B cell (primary cell): ENCODE results near the gene ERMAP. TPM values are rescaled to one million over a fixed set of nuclear protein-coding genes. Genes with fewer than 3 reads are reported as not detected.

Source experiments
- ATAC-seq: fragments of 200-7000 bp; cut with Tn5 transposase; one replicate; pipeline ENCODE4 v1.10.0; 2021; ENCODE audit warnings: low read depth, mild to moderate bottlenecking, moderate number of reproducible peaks, moderate library complexity
- CTCF ChIA-PET: fragments of 350-600 bp; sonication (Branson Sonifier 250); formaldehyde crosslinking; loops from one replicate; lab custom pipeline; 2021; ENCODE audit warnings: antibody characterized with exemption, inconsistent platforms; lab: Charles Lee
- POLR2A ChIA-PET: fragments of 350-600 bp; sonication (Branson Sonifier 250); formaldehyde crosslinking; loops from one replicate; lab custom pipeline; 2021; ENCODE audit warnings: antibody characterized with exemption; lab: Charles Lee
- DNase-seq: peaks from one replicate; pipeline ENCODE4 v3.0.0; 2013
- H2AFZ ChIP-seq: 2 replicates; pipeline ENCODE4 v1.6.1; 2012; ENCODE audit warnings: mild to moderate bottlenecking, low read depth, low read length; ENCODE audit not compliant: insufficient read depth, poor library complexity, severe bottlenecking
- H3K27ac ChIP-seq, 2 donors: 1 replicate in 1 of 2; 2 replicates in 1 of 2; pipeline ENCODE4 v1.5.1; 2012 to 2013; ENCODE audit warnings: low read length in 2 of 2, mild to moderate bottlenecking in 2 of 2, moderate library complexity in 1 of 2
- H3K27me3 ChIP-seq, 4 experiments: fragments of 200-600 bp in 1 of 4; sonication (generic) in 1 of 4; replicated peaks in 1 of 4; 1 replicate in 2 of 4; 2 replicates in 2 of 4; pipeline versions ENCODE4 v1.6.1 to v1.7.0; 2013 to 2016; ENCODE audit warnings: low read length in 3 of 4, mild to moderate bottlenecking in 2 of 4, mixed read lengths in 1 of 4, moderate library complexity in 1 of 4; ENCODE audit not compliant: insufficient read depth in 4 of 4, control insufficient read depth in 3 of 4; ENCODE audit errors: control extremely low read depth in 1 of 4
- H3K36me3 ChIP-seq, 2 experiments: replicated peaks in 1 of 2; 1 replicate in 1 of 2; 2 replicates in 1 of 2; pipeline versions ENCODE4 v1.6.1 to v1.7.1; 2013; ENCODE audit warnings: low read length in 1 of 2; ENCODE audit not compliant: insufficient read depth in 2 of 2, control insufficient read depth in 1 of 2; ENCODE audit errors: control extremely low read depth in 1 of 2, extremely low read depth in 1 of 2
- H3K4me1 ChIP-seq, 2 donors: fragments of 200-600 bp in 1 of 2; sonication (generic) in 1 of 2; 1 replicate in 1 of 2; 2 replicates in 1 of 2; pipeline versions ENCODE4 v1.5.1 to v1.6.1; 2013 to 2017; ENCODE audit warnings: low read length in 2 of 2; ENCODE audit not compliant: control insufficient read depth in 2 of 2, insufficient read depth in 2 of 2
- H3K4me2 ChIP-seq: replicated peaks from 2 replicates; pipeline ENCODE3; 2012; ENCODE audit warnings: mild to moderate bottlenecking, low read depth, low read length; ENCODE audit not compliant: poor library complexity, severe bottlenecking
- H3K4me3 ChIP-seq, 5 experiments: fragments of 200-600 bp in 1 of 5; sonication (generic) in 1 of 5; 1 replicate in 3 of 5; 2 replicates in 2 of 5; pipeline versions ENCODE4 v1.5.1 to v1.7.0; 2011 to 2016; ENCODE audit warnings: low read length in 4 of 5, mild to moderate bottlenecking in 4 of 5, low read depth in 2 of 5, control low read depth in 1 of 5, moderate library complexity in 1 of 5; ENCODE audit not compliant: insufficient read depth in 1 of 5; ENCODE audit errors: control extremely low read depth in 1 of 5, extremely low read depth in 1 of 5
- H3K79me2 ChIP-seq: fragments of 200-600 bp; sonication (generic); one replicate; pipeline ENCODE4 v1.6.0; 2016; ENCODE audit warnings: low read length; ENCODE audit not compliant: control insufficient read depth, insufficient read depth
- H3K9ac ChIP-seq: fragments of 200-600 bp; sonication (generic); 2 replicates; pipeline ENCODE4 v1.6.1; 2017; ENCODE audit warnings: mild to moderate bottlenecking, low read length, moderate library complexity
- H3K9me3 ChIP-seq, 3 donors: one replicate each; pipeline versions ENCODE4 v1.6.1 to v1.7.1; 2013; ENCODE audit warnings: low read length in 2 of 3; ENCODE audit not compliant: control insufficient read depth in 2 of 3, insufficient read depth in 1 of 3; ENCODE audit errors: control extremely low read depth in 1 of 3
- H4K20me1 ChIP-seq: 2 replicates; pipeline ENCODE4 v1.6.0; 2012; ENCODE audit warnings: mild to moderate bottlenecking, low read length; ENCODE audit not compliant: insufficient read depth, control insufficient read depth, poor library complexity, severe bottlenecking
- H3K27ac Mint-ChIP-seq: one replicate; pipeline ENCODE4 v1.8.0; 2021; ENCODE audit warnings: mixed read lengths
- H3K27me3 Mint-ChIP-seq: one replicate; pipeline ENCODE4 v1.8.0; 2021; ENCODE audit warnings: mixed read lengths
- H3K4me1 Mint-ChIP-seq: one replicate; pipeline ENCODE4 v1.8.0; 2021; ENCODE audit warnings: mixed read lengths
- H3K4me3 Mint-ChIP-seq: one replicate; pipeline ENCODE4 v1.8.0; 2021; ENCODE audit warnings: mixed read lengths
- H3K9me3 Mint-ChIP-seq: one replicate; pipeline ENCODE4 v1.8.0; 2022; ENCODE audit warnings: mixed read lengths; ENCODE audit not compliant: insufficient read depth
- EZH2 ChIP-seq: IDR thresholded peaks from 2 replicates; pipeline ENCODE4 v1.6.1; 2012; ENCODE audit warnings: borderline replicate concordance, low read depth, mild to moderate bottlenecking, moderate library complexity, low read length; ENCODE audit not compliant: insufficient read depth, poor library complexity, severe bottlenecking
- WGBS: methylation state at CpG from one replicate; pipeline ENCODE4 v1.1.5; 2013; ENCODE audit warnings: missing lambda C conversion rate; ENCODE audit not compliant: insufficient coverage; 5-methylcytosine and 5-hydroxymethylcytosine counted together
- intact Hi-C: fragments of 100-400 bp; cut with micrococcal nuclease; formaldehyde crosslinking; loops from one replicate; pipeline ENCODE4 v1.10.0; 2022
- polyA plus RNA-seq: library from polyadenylated mRNA; depleted of rRNA; stranded (reverse); fragments of >200 nt; gene quantifications from 2 replicates; pipeline ENCODE4 v1.2.3, GENCODE V29; 2012
- total RNA-seq, 2 donors: library from RNA; stranded (reverse); fragments of 120-200 nt in 1 of 2; gene quantifications; 1 replicate in 1 of 2; 2 replicates in 1 of 2; pipeline versions ENCODE4 v1.2.3 to v1.2.4, GENCODE V29; 2013 to 2022
- TF ChIP-seq, protein P1 (sequence below): fragments of 200-600 bp; IDR thresholded peaks from one replicate; pipeline ENCODE4 v1.8.0; 2022; ENCODE audit warnings: antibody characterized with exemption, mild to moderate bottlenecking

The ERMAP gene
- total and polyA plus RNA-seq, 2 donors (not counting 1 experiment from before 2014, with no cell fraction given), result 4.9 to 13.1 TPM

DNA sequence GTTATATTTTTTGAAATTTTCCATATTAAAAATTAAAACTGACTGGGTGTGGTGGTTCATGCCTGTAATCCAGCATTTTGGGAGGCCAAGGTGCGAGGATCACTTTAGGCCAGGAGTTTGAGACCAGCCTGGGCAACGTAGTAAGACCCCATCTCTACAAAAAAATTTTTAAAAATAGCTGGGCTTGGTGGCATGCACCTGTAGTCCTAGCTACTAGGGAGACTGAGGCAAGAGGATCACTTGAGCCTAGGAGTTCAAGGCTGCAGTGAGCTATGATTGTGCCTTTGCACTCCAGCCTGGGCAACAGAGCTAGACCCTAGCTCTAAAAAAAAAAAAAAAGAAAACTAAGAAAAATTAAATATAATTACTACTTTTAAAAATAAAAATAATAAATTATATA, 4.8 kb downstream of the ERMAP start:
- no peak overlapping the region for H3K9ac ChIP-seq
- H3K9me3 ChIP-seq, result no peaks in the 10 kb centered on the region
- H3K4me3 ChIP-seq, result no peak overlapping the region
- no peak for ATAC-seq
- H3K4me2 ChIP-seq, result no peak overlapping the region
- no peaks in the 10 kb centered on the region for H4K20me1 ChIP-seq
- no peak overlapping the region for H3K27ac ChIP-seq
- POLR2A ChIA-PET, result interaction anchor here (1.5 kb wide), 1 partner anchor 23 kb away, joined by 3 read pairs; no protein-coding TSS in a partner anchor
- Mint-ChIP-seq H3K4me3 (no peak overlapping the region), H3K27ac (no peak overlapping the region), H3K27me3 (no peaks in the 10 kb centered on the region), H3K4me1 (peaks cover 9% of the 10 kb centered on the region), H3K9me3 (no peaks in the 10 kb centered on the region)
- intact Hi-C loops, result no loop called here
- no peak for TF ChIP-seq EZH2
- TF ChIP-seq, protein P1, sequence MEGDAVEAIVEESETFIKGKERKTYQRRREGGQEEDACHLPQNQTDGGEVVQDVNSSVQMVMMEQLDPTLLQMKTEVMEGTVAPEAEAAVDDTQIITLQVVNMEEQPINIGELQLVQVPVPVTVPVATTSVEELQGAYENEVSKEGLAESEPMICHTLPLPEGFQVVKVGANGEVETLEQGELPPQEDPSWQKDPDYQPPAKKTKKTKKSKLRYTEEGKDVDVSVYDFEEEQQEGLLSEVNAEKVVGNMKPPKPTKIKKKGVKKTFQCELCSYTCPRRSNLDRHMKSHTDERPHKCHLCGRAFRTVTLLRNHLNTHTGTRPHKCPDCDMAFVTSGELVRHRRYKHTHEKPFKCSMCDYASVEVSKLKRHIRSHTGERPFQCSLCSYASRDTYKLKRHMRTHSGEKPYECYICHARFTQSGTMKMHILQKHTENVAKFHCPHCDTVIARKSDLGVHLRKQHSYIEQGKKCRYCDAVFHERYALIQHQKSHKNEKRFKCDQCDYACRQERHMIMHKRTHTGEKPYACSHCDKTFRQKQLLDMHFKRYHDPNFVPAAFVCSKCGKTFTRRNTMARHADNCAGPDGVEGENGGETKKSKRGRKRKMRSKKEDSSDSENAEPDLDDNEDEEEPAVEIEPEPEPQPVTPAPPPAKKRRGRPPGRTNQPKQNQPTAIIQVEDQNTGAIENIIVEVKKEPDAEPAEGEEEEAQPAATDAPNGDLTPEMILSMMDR, result no peak
- H3K27me3 ChIP-seq, result no peaks in the 10 kb centered on the region
- 80% methylated on average over 1 of the region's 2 CpGs for WGBS
- H2AFZ ChIP-seq, result no peak overlapping the region
- no peak for DNase-seq
- CTCF ChIA-PET, result interaction anchor here (1.2 kb wide), 1 partner anchor 405 kb away, joined by 3 read pairs; no protein-coding TSS in a partner anchor
- no peaks in the 10 kb centered on the region for H3K36me3 ChIP-seq
- H3K4me1 ChIP-seq, result peaks cover 4% of the 10 kb centered on the region in 2 donors
- peaks cover 7% of the 10 kb centered on the region for H3K79me2 ChIP-seq

DNA sequence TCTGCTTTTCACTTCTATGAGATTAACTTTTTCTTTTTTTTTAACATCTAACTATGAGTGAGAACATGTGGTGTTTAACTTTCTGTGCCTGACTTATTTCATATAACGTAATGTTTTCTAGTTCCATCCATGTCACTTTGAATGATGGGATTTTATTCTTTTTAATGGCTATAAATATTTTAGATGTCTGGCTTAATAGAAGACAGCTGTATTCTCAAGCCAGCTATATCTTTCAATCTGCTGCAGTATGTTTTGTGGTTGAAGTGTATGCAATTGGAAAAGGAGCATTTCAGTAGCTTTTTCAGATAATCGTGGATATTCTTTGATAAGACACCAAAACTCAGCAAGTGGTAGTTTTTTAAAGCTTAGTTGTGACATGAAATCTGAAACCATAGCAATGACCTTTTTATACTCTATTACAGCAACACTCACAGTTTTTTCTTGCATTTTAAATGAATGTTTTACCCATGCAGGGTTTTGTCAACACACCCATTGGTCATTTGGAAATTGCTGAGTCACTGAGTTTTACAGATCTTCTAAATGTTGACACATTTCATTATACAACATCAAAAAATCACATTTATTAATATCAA, 6.0 kb downstream of the ERMAP start:
- CTCF ChIA-PET, result interaction anchor here (0.6 to 1.3 kb wide), 2 partner anchors 24 to 132 kb away, joined by 3 read pairs; partner anchors contain the start of gene ZNF691

More for the DNA sequence above, 6.0 kb downstream of the ERMAP start:
- POLR2A ChIA-PET, result no interaction called here
- Histone ChIP-seq H3K79me2 (peaks cover 7% of the 10 kb centered on the region), H3K36me3 (no peaks in the 10 kb centered on the region), H3K27me3 (no peaks in the 10 kb centered on the region), H3K4me1 (no peaks in the 10 kb centered on the region), H3K27ac (no peak overlapping the region), H3K9ac (no peak overlapping the region), H4K20me1 (no peaks in the 10 kb centered on the region), H3K4me3 (no peak overlapping the region), H3K4me2 (no peak overlapping the region), H2AFZ (no peak overlapping the region), H3K9me3 (no peaks in the 10 kb centered on the region)
- H3K4me1 Mint-ChIP-seq, result peaks cover 3% of the 10 kb centered on the region
- DNase-seq (no peak), ATAC-seq (no peak)
- no peaks in the 10 kb centered on the region for H3K27me3 Mint-ChIP-seq
- intact Hi-C loops, result no loop called here
- H3K9me3 Mint-ChIP-seq, result no peaks in the 10 kb centered on the region
- WGBS, result no CpG with 5 or more reads among the region's 2 CpGs
- H3K4me3 Mint-ChIP-seq, result no peak overlapping the region
- TF ChIP-seq, protein P1, result no peak
- TF ChIP-seq EZH2, result no peak
- no peak overlapping the region for H3K27ac Mint-ChIP-seq
